Fibroblast of the aortic adventitia (primary cell): ENCODE data around the gene AGAP3. TPM values are rescaled to one million over a fixed set of nuclear protein-coding genes. Genes with fewer than 3 reads are reported as not detected.

Experiments used
- DNase-seq: peaks from one replicate; pipeline ENCODE4 v3.0.0-alpha.2; 2010; ENCODE audit warnings: low read depth
- H3K4me3 ChIP-seq: 2 replicates; pipeline ENCODE4 v1.5.1; 2011; ENCODE audit warnings: low read depth, mild to moderate bottlenecking, control low read depth, low read length, moderate library complexity
- CTCF ChIP-seq: IDR thresholded peaks from 2 replicates; pipeline ENCODE4 v1.5.1; 2011; ENCODE audit warnings: mild to moderate bottlenecking, low read length, control low read depth, inconsistent platforms; ENCODE audit not compliant: insufficient read depth
- total RNA-seq: library from RNA; depleted of rRNA; stranded (reverse); fragments of >200 nt; gene quantifications from 2 replicates; pipeline ENCODE4 v1.2.3, GENCODE V29; 2012; ENCODE audit warnings: low replicate concordance

The AGAP3 gene
- total RNA-seq, 1 donor = 50.2 TPM

DNA sequence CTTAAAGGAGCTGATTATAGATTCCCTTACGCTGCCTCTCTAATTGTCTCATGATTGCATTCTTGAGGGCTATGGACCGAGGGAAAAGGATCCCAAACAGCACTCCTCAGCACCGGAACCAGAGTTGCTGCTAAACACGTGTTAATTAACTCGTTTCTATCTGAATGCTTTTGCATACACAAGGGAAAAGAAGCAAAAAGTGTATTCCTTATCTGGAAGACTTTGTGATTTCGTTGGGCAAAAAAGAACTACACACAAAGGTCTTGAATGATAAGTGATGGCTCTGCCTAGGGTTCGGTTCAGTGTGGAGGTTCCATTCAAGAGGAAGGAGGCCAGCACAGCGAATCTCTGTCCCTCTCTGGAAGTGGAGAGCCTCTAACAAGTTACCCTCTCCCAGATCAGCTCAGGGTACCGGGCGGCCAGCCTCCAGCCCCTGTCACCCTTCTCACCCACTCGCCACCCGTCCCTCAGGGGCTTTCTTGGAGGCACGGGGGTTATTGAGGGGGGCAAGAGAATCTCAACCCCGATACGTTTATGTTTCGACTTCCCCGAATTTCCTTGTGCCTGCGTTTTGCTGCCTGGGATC is 27.4 kb upstream of the AGAP3 start:
- DNase-seq = peak; percentile 32
- H3K4me3 ChIP-seq = peak overlapping the region; percentile 82
- no peak for TF ChIP-seq CTCF

DNA sequence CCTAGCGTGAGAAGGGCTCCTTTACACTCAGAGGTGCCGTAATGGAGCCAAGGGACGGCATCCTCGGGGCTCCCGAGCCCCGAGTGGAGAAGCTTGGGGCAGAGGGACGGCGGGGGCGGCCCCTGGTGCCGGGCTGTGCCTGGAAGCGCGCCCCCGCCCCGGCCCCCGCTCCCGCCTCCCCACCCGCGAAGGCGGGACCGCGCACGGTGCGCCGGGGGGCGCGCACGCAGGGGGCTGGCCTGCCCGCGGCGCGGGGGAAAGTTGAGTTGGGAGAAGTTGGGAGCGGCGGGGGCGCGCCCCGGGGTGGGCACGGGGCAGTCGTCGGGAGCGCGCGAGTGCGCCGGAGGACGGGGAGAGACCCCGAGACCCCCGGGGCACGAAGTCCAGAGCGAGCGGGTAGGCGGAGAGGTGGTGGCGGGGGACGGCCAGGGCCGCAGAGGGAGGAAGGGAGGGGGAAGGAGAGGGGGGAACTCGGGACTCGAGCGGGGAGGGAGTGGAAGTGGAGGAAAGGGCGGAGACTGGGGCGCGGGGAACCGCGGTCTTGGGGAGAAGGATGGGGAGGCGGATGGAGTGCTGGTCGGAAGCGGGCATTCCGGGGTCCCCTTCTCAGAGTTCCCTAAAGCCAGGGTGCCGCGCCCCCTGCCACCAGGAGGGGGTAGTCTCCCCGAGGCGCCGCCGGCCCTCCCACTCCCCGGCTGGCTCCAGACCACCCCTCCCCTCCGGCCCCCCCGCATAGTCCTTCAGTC is 26.7 kb upstream of the AGAP3 start, which contains the start of gene SLC4A2:
TSS of gene SLC4A2 (plus strand) at position 223 of the 746 bp plus-strand sequence. CDS start 2,399 bp downstream, outside the sequence.
- peak within 1 kb of the TSS; percentile 82 for H3K4me3 ChIP-seq
- DNase-seq = peak; percentile 56
- TF ChIP-seq CTCF = peak; percentile 58

GRCh38 chr7:151060113-151060415 is 26.2 kb upstream of the AGAP3 start:
- TF ChIP-seq CTCF = no peak
- no peak for DNase-seq
- H3K4me3 ChIP-seq = peak overlapping the region; percentile 82

DNA sequence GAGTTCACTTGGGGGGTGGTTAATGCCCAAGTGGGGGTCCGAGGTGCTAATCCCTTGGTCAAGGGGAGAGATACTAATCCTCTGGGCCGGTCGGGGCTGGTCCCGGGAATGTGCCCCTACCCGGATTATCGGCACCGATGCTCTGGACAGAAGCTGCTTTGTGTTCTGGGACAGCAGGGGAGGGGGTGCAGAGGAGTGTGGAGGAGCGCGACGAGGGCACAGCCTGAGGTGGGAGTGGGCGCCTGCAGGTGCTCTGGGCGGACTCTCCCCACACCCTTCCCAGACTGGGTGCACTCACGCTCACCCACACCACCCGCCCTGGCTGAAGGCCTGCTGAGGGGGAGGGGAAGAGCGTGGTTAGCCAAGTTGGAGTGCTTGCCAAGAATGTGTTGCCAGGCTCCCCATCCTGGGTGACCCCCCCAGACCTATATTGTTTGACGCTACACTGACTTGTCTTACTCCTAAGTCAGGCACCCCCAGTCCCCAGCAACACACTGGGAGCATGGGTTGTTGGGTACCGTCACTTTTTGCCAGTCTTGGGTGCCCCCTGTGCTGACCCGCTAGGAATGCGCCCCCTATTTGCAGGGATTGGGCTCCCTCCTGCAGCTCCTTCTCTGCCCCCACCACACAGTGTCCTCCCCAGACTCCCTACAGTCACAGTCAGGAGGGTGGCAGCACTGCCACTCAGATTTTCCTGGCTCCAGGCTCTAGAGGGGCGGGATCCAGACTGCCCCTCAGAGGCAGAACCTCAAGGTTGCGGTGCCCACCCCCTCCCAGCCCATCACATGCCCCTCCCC is 25.7 kb upstream of the AGAP3 start:
- peak; percentile 57 for DNase-seq
- H3K4me3 ChIP-seq = peak overlapping the region; percentile 82
- no peak for TF ChIP-seq CTCF

DNA sequence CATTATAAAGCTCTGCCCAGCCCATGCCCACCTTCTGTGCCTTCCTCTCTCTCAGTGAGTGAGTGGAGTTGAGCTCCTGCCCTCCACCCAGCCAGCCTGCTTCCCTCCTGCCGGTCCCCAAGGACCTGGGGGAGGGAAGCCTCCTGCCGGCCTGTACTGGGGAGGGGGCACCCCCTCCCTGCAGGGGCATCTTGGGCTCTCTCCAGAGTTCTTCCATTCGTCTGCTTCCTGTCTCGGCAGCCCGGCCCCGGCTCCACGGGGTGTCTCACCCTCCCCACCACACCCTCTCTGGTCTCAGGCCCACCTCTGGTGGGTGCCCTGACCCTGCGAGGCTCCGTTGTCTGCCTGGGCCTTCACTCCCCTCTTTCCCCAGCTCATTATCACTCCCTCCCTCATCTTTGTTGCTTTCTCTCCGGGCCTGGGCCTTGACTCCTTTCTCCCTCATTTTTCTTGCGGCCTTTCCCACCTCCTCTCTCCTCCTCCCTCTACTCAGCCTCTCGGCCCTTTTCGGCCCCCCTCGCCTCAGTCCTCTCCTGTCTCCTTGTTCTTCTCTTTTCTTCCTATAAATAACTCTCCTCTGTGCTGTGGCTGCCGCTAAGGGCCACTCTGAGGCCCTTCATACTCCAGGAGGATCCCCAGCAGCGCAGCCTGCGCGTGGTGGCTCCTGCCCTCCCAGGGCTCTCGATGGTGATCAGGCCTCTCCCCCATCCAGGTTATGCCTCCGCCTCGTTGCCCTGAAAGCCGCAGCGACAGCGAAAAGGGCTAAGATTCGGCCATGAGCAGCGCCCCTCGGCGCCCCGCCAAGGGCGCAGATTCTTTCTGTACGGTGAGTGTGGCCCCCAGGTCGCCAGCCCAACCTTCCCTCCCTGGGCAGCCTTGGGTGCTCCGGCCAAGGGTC is 24.8 kb upstream of the AGAP3 start:
- no peak for TF ChIP-seq CTCF
- no peak for DNase-seq
- H3K4me3 ChIP-seq = peak overlapping the region; percentile 82

DNA sequence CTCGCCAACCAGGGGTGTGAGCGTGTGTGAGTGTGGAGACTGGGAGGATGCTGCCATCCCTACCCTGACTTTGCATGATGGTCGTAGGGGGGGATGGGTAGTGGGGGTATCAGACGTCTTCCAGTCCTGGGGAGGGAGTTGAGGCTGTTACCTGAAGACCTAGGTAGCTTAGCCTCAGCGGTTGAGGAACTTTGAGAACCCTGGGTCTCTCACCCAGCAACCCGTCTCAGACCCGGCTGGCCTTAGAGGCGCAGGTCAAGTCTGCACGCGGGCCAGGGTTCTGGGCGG is 24.2 kb upstream of the AGAP3 start:
- H3K4me3 ChIP-seq = peak overlapping the region; percentile 82

More for the DNA sequence above, 24.2 kb upstream of the AGAP3 start:
- no peak for DNase-seq
- TF ChIP-seq CTCF = no peak
